AG04450 (cell line): ENCODE results near the gene WDR75. TPM values are rescaled to one million over a fixed set of nuclear protein-coding genes. Genes with fewer than 3 reads are reported as not detected.

ENCODE experiments used
- CTCF ChIA-PET: fragments of 300-600, 350-600 bp; formaldehyde crosslinking; extraction: SDS; loops from one replicate; lab custom pipeline; 2022; ENCODE audit warnings: antibody characterized with exemption, inconsistent platforms; lab: Charles Lee
- POLR2A ChIA-PET: fragments of 350-600 bp; formaldehyde crosslinking; extraction: SDS; loops from one replicate; lab custom pipeline; 2021; ENCODE audit warnings: antibody characterized with exemption, inconsistent platforms; lab: Yijun Ruan, JAX
- DNase-seq: peaks from one replicate; pipeline ENCODE4 v3.0.0-alpha.2; 2011; ENCODE audit warnings: low read depth, low spot score
- H3K27ac ChIP-seq: one replicate; pipeline ENCODE4 v1.5.1; 2012; ENCODE audit warnings: low read depth, low read length, control low read depth
- H3K27me3 ChIP-seq: one replicate; pipeline ENCODE4 v1.6.0; 2012; ENCODE audit warnings: low read length; ENCODE audit not compliant: control insufficient read depth, insufficient read depth
- H3K4me3 ChIP-seq: 2 replicates; pipeline ENCODE4 v1.5.1; 2011; ENCODE audit warnings: mild to moderate bottlenecking, low read depth, low read length, control low read depth
- H3K9me3 ChIP-seq: 2 replicates; pipeline ENCODE4 v1.5.1; 2012; ENCODE audit warnings: low read length; ENCODE audit not compliant: control insufficient read depth, insufficient read depth
- CTCF ChIP-seq: IDR thresholded peaks from 2 replicates; pipeline ENCODE4 v1.5.1; 2011; ENCODE audit warnings: low read depth, low read length, control low read depth, inconsistent platforms
- polyA plus RNA-seq: library from polyadenylated mRNA; depleted of rRNA; stranded (reverse); fragments of >200 nt; gene quantifications from 2 replicates; pipeline ENCODE4 v1.2.3, GENCODE V29; 2011

WDR75 gene
- polyA plus RNA-seq, 1 experiment: 48.0 TPM

GRCh38 chr2:189466046-189466445 lies 24.8 kb downstream of the WDR75 start:
- Histone ChIP-seq H3K4me3 (no peak overlapping the region), H3K9me3 (no peaks in the 10 kb centered on the region), H3K27me3 (no peaks in the 10 kb centered on the region), H3K27ac (no peak overlapping the region)
- TF ChIP-seq CTCF: no peak
- CTCF ChIA-PET: interaction anchor here (0.6 to 3.8 kb wide), 7 partner anchors 10 to 286 kb away, joined by 3 to 18 read pairs (median 3); partner anchors contain the start of gene ASNSD1
- POLR2A ChIA-PET: no interaction called here
- no peak for DNase-seq

- POLR2A ChIA-PET: no interaction called here
- peak; percentile 1 for DNase-seq
- CTCF ChIA-PET: interaction anchor here (0.6 to 3.8 kb wide), 6 partner anchors 8 to 228 kb away, joined by 3 to 18 read pairs (median 4); partner anchors contain the start of genes ASNSD1 and SLC40A1
- Histone ChIP-seq H3K27me3 (no peaks in the 10 kb centered on the region), H3K27ac (no peak overlapping the region), H3K4me3 (no peak overlapping the region), H3K9me3 (no peaks in the 10 kb centered on the region)
- TF ChIP-seq CTCF: peak; percentile 78
Observed at GRCh38 chr2:189466656-189467055, 25.4 kb downstream of the WDR75 start.

- POLR2A ChIA-PET: no interaction called here
- DNase-seq: no peak
- TF ChIP-seq CTCF: no peak
- CTCF ChIA-PET: interaction anchor here (0.6 to 3.8 kb wide), 8 partner anchors 9 to 296 kb away, joined by 3 to 18 read pairs (median 3); partner anchors contain the start of genes ASNSD1, OSGEPL1 and SLC40A1
- Histone ChIP-seq H3K4me3 (no peak overlapping the region), H3K27ac (no peak overlapping the region), H3K27me3 (no peaks in the 10 kb centered on the region), H3K9me3 (no peaks in the 10 kb centered on the region)
Observed at GRCh38 chr2:189467160-189467559, 25.9 kb downstream of the WDR75 start.

- no peak for DNase-seq
- TF ChIP-seq CTCF: no peak
- ChIA-PET POLR2A (no interaction called here), CTCF (interaction anchor here (0.6 to 3.8 kb wide), 8 partner anchors 9 to 946 kb away, joined by 3 to 18 read pairs (median 3); partner anchors contain the start of genes ASNSD1, OSGEPL1 and SLC40A1)
- Histone ChIP-seq H3K27me3 (no peaks in the 10 kb centered on the region), H3K9me3 (no peaks in the 10 kb centered on the region), H3K27ac (no peak overlapping the region), H3K4me3 (no peak overlapping the region)
Observed at GRCh38 chr2:189467593-189467992, 26.3 kb downstream of the WDR75 start.

- CTCF ChIA-PET: no interaction called here
- no peak for DNase-seq
- POLR2A ChIA-PET: no interaction called here
- Histone ChIP-seq H3K27me3 (no peaks in the 10 kb centered on the region), H3K4me3 (no peak overlapping the region), H3K27ac (no peak overlapping the region), H3K9me3 (no peaks in the 10 kb centered on the region)
- no peak for TF ChIP-seq CTCF
Observed at GRCh38 chr2:189474526-189474925, 33.3 kb downstream of the WDR75 start.
